ENCODE measurements around the gene PHLDB2.

Gene PHLDB2

GRCh38 chr3:111885578-111885977 lies 26.5 kb downstream of the PHLDB2 start:
- DNase-seq = no peak

DNA sequence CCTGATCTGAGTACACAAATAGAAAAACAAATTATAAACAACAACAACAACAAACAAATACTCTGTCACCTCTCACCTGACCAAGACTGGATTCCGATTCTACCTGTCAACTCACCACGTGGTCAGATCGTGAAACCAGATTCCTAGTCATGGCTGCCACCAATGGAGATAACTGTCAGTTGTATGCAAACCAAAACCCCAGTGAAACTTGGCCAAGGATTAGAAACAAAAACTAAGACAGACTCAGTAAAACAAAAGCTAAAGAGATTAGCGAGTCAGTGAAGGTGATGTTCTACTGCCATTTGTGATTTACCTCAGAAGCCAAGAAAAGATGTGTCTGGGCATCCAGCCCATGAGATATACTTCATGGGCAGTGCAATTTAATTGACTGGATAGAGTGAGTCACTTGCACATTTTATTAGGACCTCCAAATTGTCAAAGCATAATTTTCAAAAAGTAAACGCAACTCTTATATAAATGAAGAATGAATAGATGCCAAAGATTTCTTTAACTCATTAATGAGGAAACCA lies 31.1 kb downstream of the PHLDB2 start:
- DNase-seq = no peak

DNA sequence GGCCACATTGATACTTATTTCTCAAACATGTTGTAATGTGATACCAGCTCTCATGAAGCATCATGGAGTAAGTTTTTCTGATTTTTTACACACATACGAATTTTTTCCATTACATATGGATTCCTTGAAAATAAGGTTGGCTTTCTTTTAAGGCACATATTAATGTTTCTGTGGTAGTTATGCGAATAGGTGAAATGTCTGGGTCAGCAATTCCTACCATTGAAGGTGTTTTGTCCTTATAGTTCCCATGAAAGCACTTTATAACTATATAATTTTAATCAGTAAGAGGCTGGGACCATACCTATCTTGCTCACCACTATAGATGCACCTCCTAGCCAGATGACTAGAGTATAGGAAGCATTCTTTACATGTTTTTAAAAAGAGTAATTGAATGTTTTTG lies 33.0 kb downstream of the PHLDB2 start:
- no peak for DNase-seq

DNA sequence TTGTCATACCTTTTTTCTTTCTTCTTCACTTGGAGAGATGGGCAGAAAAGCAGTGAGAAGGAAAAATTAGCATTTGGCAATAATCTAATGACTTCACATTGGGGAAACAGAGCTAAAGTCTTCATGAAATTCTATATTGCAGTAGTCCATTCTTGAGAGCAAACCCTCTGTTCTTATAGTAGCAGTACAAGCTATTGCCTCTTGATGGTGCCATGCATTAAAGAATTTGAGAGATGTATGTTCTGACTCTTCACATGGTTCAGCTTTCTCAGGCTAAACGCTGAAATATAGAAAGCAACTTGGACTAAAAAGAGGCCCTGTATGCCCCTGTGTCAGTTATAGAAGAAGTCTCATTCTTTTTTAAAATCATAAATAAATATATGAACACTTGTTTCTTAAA lies 36.0 kb downstream of the PHLDB2 start:
- DNase-seq = peak; percentile 63

- DNase-seq = no peak
These were observed 40.9 kb downstream of the PHLDB2 start for GRCh38 chr3:111899966-111900365.

GRCh38 chr3:111901637-111902036 lies 42.6 kb downstream of the PHLDB2 start:
- DNase-seq = no peak

- DNase-seq = no peak
These were observed 43.5 kb downstream of the PHLDB2 start for GRCh38 chr3:111902534-111902933.

- no peak for DNase-seq
These were observed 44.0 kb downstream of the PHLDB2 start for GRCh38 chr3:111903067-111903511.

DNA sequence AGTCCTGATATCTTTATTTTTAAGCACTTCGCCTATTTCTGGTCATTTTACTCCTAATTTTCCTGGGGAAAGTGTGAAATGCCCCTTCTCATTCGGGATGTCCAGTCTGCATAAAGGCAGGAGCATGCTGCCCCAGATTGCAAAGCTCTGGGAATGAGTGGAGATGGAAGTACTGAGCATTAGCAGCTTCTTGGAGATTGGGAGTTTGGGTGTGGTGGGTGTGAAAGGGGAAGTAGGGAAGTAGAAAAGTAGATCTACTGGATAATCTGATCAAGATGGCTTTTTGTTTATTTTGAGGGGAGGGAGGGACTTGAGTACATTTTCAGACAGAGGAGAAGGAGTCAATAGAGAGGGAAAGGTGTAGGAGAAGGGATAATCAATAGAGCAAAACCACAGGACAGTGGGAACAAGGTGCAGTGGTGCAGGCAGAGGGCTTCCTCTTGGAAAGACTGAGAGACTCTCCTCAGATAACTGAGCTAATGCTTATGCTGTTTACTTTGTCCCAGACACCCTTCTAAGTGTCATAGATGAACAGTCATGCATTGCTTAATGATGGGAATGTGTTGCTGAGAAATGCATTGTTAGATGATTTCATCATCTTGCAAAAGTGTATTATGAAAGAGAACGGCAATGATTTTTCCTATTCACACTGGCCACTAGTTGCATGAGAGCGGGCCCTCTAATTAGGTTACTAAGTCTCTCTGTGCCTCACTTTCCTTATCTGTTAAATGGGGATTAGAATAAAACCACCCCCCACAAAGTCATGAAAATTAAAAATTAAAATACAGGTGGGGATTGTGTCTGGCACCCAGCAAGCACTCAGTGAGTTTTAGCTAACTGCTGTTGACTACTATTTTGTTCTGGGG lies 45.5 kb downstream of the PHLDB2 start:
- DNase-seq = no peak

- no peak for DNase-seq
These were observed 47.6 kb downstream of the PHLDB2 start for GRCh38 chr3:111906656-111907055.

GRCh38 chr3:111907151-111907550 lies 48.1 kb downstream of the PHLDB2 start:
- no peak for DNase-seq

DNA sequence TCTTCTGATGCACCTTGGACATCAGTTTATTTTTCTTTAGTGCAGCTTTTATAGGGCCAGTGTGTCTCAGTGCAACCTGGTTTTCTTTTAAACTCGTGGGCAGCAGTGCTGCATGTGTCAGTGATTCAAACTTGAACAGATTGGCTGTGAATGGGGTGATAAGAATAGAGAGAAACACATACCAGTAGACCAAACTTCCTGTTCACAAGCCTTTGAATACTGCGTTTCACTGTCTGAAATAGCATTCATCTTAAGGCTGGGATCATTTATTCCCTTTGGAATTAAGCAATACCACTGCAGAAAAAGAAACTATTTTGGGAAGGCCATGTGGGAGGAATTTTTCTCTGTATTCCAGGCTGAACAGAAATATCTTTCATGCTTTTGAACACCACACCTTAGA lies 51.7 kb downstream of the PHLDB2 start:
- DNase-seq = no peak

DNA sequence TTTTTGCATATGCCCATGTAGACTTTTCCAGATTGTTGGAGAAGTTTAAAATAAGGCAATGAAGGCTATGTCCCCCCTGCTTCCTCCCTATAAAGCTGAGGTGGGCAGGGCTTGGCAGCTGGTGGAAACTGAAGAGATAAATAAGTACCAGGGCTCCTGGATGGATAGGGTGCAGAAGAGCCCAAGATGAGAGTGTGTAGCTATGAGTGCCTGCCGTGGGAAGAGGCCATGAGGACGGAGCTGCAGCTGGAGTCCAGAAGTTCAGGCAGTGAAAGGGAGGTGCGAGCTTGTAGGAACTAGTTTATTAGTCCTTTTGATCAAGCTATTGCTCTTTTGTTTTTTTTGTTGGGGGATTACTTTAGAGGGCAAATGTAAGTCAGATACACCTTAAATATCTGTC lies 52.4 kb downstream of the PHLDB2 start:
- no peak for DNase-seq

GRCh38 chr3:111913163-111913763 lies 54.2 kb downstream of the PHLDB2 start:
- DNase-seq = no peak

- no peak for DNase-seq
These were observed 56.8 kb downstream of the PHLDB2 start for GRCh38 chr3:111915905-111916304.

DNA sequence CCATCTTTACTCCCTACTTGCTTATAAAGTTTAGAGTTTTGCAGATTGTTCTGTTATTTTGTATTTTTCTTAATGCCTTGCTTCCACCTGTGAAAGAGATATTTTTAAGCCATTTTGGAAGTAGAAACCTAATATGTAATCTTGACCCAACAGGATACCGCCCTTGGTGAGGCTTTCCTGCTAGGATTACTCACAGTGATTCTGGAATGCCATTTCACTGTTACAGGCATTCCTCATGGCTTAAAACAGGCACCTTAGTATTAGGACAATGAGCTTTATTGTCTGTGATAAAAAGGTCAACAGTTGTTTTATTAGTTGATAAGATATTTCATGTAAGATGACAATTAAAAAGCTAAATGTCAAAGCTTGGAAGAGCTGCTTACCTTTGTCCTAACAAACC lies 58.2 kb downstream of the PHLDB2 start:
- no peak for DNase-seq

- DNase-seq = no peak
These were observed 60.5 kb downstream of the PHLDB2 start for GRCh38 chr3:111919370-111920065.

- no peak for DNase-seq
These were observed 62.1 kb downstream of the PHLDB2 start for GRCh38 chr3:111921181-111921580.

GRCh38 chr3:111923095-111923771 lies 64.2 kb downstream of the PHLDB2 start:
- DNase-seq = no peak

DNA sequence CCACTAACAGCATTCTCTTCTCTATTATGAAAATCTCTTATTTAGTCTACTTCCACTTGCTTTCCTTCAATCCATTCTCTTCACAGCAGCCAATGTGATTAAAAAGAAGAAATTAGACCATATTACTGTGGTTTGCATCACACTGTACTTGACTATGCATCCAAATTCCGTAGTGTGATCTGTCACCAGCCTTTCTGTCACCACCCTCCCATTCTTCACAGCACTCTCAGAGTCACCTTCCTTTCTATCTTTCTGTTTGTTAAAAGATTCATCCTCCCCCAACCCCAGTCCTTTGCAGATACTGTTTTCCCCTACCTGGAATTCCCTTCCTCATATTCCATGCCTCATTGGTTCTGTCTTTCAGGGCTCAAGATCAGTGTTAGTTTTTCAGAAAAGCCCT lies 64.7 kb downstream of the PHLDB2 start:
- DNase-seq = no peak

GRCh38 chr3:111924283-111924682 lies 65.2 kb downstream of the PHLDB2 start:
- no peak for DNase-seq

DNA sequence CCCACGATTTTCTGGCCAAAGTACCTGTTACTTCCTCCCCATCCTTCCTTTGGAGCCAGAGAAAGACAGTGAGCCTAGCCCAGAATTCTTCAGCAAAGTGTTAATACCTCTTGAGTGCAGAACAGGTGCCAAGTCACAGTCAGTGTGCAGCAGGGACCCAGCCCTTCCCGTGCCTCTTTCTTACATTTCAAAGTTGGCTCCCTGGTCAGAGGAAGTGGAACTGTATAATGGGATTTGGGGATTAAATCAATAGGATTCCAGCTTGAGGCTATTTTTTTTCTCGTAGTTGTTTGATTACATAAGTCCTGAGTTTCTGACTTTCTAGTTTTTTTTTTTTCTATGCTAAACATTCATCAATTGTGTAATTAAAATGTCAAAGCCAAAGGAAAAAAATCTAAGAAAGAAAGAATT lies 67.2 kb downstream of the PHLDB2 start:
- no peak for DNase-seq

DNA sequence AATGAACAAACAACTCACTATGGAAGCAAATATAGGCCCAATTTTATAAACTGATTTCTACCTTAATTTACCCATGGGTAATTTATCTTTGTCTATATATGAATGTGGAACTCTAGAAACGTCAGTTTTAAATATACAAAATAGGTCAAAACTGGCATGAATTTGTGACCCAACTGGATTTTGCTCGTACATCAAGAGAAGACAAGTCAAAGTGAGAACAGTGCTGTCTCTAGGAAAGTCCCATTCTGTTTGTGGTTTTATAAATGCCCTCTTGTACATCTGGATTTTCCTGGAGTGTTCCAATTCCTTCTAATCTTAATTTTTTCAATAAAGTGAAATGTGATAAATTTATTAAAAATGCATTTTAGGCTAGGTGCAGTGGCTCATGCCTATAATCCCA lies 69.5 kb downstream of the PHLDB2 start:
- no peak for DNase-seq

All from hematopoietic multipotent progenitor cell treated with erythropoietin and hydrocortisone succinate and interleukin-3 and kit ligand, for 6 days (in vitro differentiated cells).